Measurements from ENCODE around the gene PRAMEF6. TPM values are rescaled to one million over a fixed set of nuclear protein-coding genes. Genes with fewer than 3 reads are reported as not detected.
A peak's percentile ranks its signal among the peaks of the same experiment; 100 is the strongest.
"Not testable (repeated sequence)": the region's sequence is repeated elsewhere in the genome, so short reads cannot be mapped to it uniquely, and the experiment has no call there.

Gene PRAMEF6
- polyA plus RNA-seq (2012; ENCODE audit: low read depth, missing spikeins), result not detected

GRCh38 chr1:12947480-12947879, at the start of gene PRAMEF6:
PRAMEF6 (minus strand) TSS chr1:12947580; CDS start chr1:12942518, 5,062 bp downstream.
- FAIRE-seq, result not testable (repeated sequence)

GRCh38 chr1:12924368-12924767, 23.0 kb downstream of the PRAMEF6 start:
- DNase-seq (ENCODE audit: insufficient read length, low spot score), result not testable (repeated sequence)
- FAIRE-seq, result peak; percentile 20

More at GRCh38 chr1:12947480-12947879, at the start of gene PRAMEF6:
- not testable (repeated sequence) for DNase-seq (ENCODE audit: insufficient read length, low spot score)

- DNase-seq (ENCODE audit: insufficient read length, low spot score); FAIRE-seq: not testable (repeated sequence)
Measured at GRCh38 chr1:12921749-12922148, 25.6 kb downstream of the PRAMEF6 start.

- not testable (repeated sequence) for DNase-seq (ENCODE audit: insufficient read length, low spot score); FAIRE-seq
Measured at GRCh38 chr1:12916310-12916709, 31.1 kb downstream of the PRAMEF6 start, which contains the start of gene PRAMEF7. PRAMEF7 (plus strand) TSS chr1:12916610; CDS start chr1:12917693, 1,083 bp downstream.

- DNase-seq (ENCODE audit: insufficient read length, low spot score); FAIRE-seq: not testable (repeated sequence)
Measured at GRCh38 chr1:12903793-12904572, 43.4 kb downstream of the PRAMEF6 start.

- not testable (repeated sequence) for FAIRE-seq
Measured at GRCh38 chr1:12899186-12899585, 48.2 kb downstream of the PRAMEF6 start.

GRCh38 chr1:12898170-12898569, 49.2 kb downstream of the PRAMEF6 start, which contains the start of gene PRAMEF10:
PRAMEF10 (minus strand) TSS chr1:12898270; CDS start chr1:12895847, 2,423 bp downstream.
- FAIRE-seq, result not testable (repeated sequence)

More at GRCh38 chr1:12899186-12899585, 48.2 kb downstream of the PRAMEF6 start:
- not testable (repeated sequence) for DNase-seq (ENCODE audit: insufficient read length, low spot score)

More at GRCh38 chr1:12898170-12898569, 49.2 kb downstream of the PRAMEF6 start, which contains the start of gene PRAMEF10:
- not testable (repeated sequence) for DNase-seq (ENCODE audit: insufficient read length, low spot score)

All from GM12891 (cell line).